ENCODE data around the gene RERE.
A peak's percentile ranks its signal among the peaks of the same experiment; 100 is the strongest.

Gene RERE

DNA sequence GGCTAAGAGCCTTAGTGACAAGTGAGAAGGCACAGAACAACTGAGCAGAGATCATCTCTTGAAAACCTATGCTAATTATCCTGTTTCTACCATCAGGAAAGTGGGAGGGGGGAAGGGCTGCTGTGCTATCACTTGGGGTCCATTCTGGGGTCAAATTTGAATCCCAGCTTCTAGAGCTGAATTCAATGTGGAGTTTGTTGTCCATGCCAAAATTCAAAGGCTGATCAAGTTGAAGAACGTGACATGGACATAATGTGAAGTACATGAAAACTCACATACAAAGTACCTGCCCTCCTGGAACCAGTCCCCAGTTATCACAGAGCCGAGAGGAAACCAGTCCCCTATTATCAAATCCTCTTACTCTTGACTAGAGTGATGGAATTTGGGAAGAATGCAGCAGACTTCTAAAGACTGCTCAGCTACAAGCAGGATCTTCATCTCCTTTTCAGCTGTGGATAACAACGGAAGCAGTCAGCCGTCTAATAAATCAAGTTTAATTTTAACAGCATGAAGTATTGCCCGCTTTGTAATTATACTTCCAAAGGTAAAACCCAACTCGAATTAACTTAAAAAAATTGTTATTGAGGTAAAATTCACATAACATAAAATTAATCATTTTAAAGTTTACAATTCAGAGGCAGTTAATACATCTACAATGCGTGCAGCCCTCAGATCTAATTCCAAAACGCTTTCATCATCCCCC, 421.2 kb downstream of the RERE start:
- DNase-seq (ENCODE audit: insufficient read length): no peak
- no peak for TF ChIP-seq POLR2A (IDR thresholded peaks at IDR 0.05; ENCODE audit: low read depth, low read length)
- FAIRE-seq: peak; percentile 58

DNA sequence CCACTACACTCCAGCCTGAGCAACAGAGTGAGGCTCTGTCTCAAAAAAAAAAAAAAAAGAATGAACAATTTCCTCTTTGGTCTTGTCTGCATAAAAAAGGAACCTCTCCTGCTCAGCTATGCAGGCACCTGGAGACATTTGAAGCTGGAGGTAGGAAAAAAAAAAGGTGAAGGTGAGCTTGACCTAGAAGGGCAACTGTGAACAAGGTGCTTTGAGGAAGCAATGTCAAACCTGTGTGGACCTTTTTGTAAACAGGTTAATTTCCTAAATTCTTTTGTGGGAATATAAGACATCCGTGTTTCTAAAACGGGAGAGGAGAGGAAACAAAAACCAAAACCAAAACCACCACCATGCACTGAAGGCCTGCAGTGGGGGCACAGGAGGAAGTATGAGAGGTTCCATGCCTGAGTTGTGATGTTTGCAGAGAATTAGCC, 422.0 kb downstream of the RERE start:
- FAIRE-seq (no peak), DNase-seq (ENCODE audit: insufficient read length) (no peak)
- TF ChIP-seq POLR2A (IDR thresholded peaks at IDR 0.05; ENCODE audit: low read depth, low read length): no peak
- TF ChIP-seq POLR2AphosphoS5 (IDR thresholded peaks at IDR 0.05; ENCODE audit: low read depth, low read length): no peak
- no peak for TF ChIP-seq TAF1 (IDR thresholded peaks at IDR 0.05; ENCODE audit: borderline replicate concordance, low read depth, low read length)

DNA sequence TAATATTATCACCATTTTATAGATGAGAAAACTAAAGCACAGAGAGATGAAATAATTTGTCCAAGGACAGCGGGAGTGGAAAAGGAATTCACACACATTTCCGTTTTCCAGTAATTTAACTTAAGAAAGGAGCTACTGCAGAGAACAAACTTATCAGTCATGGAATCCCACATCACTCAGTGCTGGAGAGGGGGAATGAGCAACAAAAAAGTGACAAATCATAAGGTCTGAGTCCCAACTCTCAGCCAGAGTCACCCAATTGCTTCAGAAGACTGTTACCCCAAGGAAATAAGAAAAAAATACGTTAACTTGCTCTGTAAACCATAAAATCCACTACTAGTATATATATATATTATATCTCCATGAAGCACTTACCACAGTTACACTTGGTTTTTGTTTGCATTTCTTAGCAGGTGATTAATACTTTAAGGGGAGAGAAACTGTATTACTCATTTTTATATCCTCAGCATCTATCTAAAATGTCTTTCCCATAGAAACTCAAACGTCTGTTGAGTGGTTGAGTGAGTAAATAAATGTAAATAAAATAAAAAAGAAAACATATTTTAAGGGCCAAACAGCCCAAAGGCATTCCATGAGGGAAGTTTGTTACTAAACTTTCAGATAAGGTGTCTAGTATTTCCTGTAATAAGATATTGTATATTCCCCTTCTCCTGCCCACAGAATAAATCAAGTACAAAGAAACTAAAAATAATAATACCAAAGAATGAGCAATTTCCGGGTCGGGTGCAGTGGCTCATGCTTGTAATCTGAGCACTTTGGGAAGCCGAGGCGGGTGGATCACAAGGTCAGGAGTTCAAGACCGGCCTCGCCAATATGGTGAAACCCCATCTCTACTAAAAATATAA, 422.8 kb downstream of the RERE start:
- no peak for DNase-seq (ENCODE audit: insufficient read length)

DNA sequence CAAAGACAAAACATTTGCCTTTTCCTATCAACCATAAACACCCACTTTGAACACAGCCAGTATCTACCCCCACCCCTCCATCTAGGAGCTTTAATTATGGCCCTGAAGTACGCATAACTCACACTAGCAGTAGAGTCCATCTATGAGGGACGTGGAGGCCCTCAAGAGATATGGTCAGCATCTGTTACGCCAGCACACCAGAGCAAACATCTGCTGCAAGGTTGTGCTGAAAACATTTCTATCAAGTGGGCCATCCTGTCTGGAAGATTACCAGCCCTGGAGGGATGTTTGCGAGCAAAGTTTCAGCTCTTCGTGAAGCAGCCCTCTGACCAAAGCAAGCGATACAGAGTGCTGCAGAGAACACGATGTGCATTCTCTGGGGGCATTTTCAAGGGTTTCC, 424.9 kb downstream of the RERE start:
- DNase-seq (ENCODE audit: insufficient read length) (no peak), FAIRE-seq (no peak)
- TF ChIP-seq TAF1 (IDR thresholded peaks at IDR 0.05; ENCODE audit: borderline replicate concordance, low read depth, low read length) (no peak), POLR2A (IDR thresholded peaks at IDR 0.05; ENCODE audit: low read depth, low read length) (no peak), POLR2AphosphoS5 (IDR thresholded peaks at IDR 0.05; ENCODE audit: low read depth, low read length) (no peak)

More for the DNA sequence above, 422.8 kb downstream of the RERE start:
- TF ChIP-seq POLR2A (IDR thresholded peaks at IDR 0.05; ENCODE audit: low read depth, low read length): no peak
- TF ChIP-seq POLR2AphosphoS5 (IDR thresholded peaks at IDR 0.05; ENCODE audit: low read depth, low read length): no peak
- TF ChIP-seq TAF1 (IDR thresholded peaks at IDR 0.05; ENCODE audit: borderline replicate concordance, low read depth, low read length): no peak
- no peak for FAIRE-seq

DNA sequence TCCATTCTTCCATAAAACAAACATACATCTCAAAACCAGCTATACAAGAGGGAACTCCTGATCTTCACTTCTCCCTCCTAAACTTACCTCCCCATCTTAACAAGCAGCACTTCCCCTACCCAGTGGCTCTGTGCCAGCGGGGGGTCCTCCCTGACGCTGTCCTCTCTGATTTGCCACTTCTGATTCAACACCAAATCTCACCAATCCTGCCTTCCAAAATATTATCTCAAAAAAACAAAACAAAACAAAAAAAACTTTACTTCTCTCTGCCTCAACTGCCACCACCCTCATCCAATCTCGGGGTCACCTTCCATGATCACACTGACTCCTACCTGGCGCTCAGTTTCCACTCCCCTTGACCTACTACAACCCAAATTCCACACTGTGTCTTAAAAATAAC, 426.7 kb downstream of the RERE start:
- no peak for FAIRE-seq
- no peak for DNase-seq (ENCODE audit: insufficient read length)
- TF ChIP-seq TAF1 (IDR thresholded peaks at IDR 0.05; ENCODE audit: borderline replicate concordance, low read depth, low read length) (no peak), POLR2AphosphoS5 (IDR thresholded peaks at IDR 0.05; ENCODE audit: low read depth, low read length) (no peak), POLR2A (IDR thresholded peaks at IDR 0.05; ENCODE audit: low read depth, low read length) (no peak)

DNA sequence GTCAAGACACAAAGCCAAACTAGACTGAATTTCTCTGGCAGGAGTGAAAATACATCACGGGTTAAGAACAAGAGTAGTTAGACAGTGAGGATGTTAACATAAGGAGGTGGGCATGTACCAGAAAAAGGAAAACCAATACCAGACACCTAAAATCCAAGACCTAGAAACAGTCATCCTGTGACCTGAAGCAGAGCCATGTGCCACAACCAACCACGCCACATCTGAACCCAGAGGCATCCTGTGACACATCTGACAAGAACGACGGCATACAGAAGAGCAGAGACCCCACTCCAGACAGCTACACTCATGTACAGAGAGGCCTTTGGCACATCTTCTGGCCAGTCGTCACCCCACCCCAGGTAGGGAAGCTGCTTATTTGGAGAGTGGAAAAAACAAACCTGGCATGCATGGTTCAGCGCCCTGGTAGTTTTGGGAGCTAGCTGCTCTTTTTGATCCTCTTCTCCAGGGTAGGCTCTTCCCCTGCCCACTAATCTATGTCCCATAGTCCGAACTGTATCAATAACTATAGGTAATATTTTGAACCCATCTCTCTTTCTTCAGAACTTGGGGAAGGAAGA, 427.4 kb downstream of the RERE start:
- no peak for TF ChIP-seq POLR2AphosphoS5 (IDR thresholded peaks at IDR 0.05; ENCODE audit: low read depth, low read length)
- no peak for TF ChIP-seq TAF1 (IDR thresholded peaks at IDR 0.05; ENCODE audit: borderline replicate concordance, low read depth, low read length)
- FAIRE-seq (no peak), DNase-seq (ENCODE audit: insufficient read length) (no peak)

DNA sequence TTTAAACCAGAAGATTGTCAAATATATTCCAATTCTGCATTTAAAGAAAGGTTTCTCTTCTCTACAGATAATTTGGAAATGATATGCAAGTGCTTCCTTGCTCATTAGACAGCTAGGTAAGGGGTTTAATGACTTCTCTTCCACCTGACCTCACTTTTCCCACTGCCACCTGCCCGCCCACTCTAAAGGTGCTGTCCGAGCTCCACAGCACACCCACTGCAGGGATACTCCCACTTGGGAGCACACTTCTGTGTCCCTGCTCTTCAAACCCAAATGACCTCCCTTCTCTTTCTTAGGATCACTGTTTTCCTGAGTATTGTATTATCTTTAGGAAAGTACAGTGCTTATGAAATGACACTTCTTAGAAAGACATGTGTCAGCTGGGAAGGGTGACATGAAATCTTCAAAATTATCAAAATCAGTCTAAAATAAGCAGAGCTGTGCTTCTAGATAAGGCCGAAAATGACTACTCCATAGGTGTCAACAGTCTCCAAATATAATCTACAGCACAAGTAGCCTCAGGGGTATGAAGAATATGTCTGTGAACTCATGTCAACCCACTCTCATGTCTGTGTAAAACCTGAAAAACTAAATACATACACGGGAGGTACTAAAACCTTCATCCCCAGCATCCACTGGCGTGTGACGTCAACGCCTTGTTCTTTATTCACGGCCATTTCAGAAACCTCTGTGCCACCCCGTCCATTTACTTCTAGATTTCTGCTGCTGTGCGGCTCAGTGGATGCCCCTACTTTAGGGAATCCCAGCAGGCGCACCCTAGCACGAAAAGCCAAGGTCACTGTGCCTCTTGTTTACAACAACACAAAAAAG, 428.5 kb downstream of the RERE start:
- no peak for TF ChIP-seq TAF1 (IDR thresholded peaks at IDR 0.05; ENCODE audit: borderline replicate concordance, low read depth, low read length)
- no peak for TF ChIP-seq POLR2AphosphoS5 (IDR thresholded peaks at IDR 0.05; ENCODE audit: low read depth, low read length)
- no peak for TF ChIP-seq POLR2A (IDR thresholded peaks at IDR 0.05; ENCODE audit: low read depth, low read length)
- DNase-seq (ENCODE audit: insufficient read length): no peak
- no peak for FAIRE-seq

DNA sequence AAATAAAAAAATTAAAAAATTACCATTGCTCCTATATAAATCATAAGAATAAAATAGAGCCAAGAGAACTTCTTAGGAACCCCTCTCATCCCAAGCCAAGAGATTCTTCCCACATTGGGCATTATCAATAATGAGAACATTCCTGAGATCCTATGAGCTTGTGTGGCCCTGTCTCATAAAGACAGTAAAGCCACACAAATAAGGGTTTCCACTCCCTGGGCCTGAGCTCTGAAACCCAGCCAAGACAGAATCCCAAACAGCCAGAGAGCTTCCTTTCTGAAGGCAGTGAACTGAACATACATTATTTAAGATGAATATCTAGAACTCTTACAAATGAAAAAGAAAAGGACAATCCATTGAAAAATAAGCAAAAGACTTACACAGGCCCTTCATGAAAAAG, 431.2 kb downstream of the RERE start:
- FAIRE-seq (no peak), DNase-seq (ENCODE audit: insufficient read length) (no peak)
- TF ChIP-seq POLR2AphosphoS5 (IDR thresholded peaks at IDR 0.05; ENCODE audit: low read depth, low read length): no peak
- TF ChIP-seq POLR2A (IDR thresholded peaks at IDR 0.05; ENCODE audit: low read depth, low read length): no peak
- no peak for TF ChIP-seq TAF1 (IDR thresholded peaks at IDR 0.05; ENCODE audit: borderline replicate concordance, low read depth, low read length)

DNA sequence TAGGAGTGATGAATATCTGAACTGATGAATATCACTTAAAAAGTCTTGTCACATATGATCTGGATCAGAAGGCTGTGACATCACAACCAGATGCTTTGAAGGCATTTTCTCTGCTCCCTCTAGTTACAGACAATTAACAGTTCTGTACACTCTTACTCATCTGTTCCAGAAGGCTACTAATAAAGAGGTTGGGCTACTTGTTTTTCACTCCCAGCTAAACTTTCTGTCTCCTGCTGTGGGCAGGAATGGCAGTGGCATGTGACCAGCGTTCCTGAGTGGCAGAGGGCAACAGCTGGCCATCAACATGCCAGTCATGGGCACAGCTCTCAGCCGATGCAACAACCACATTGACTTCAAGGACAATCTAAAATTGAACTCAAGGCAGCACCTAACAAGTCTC, 432.9 kb downstream of the RERE start:
- FAIRE-seq: peak; percentile 14
- no peak for TF ChIP-seq POLR2A (IDR thresholded peaks at IDR 0.05; ENCODE audit: low read depth, low read length)
- TF ChIP-seq POLR2AphosphoS5 (IDR thresholded peaks at IDR 0.05; ENCODE audit: low read depth, low read length): no peak
- TF ChIP-seq TAF1 (IDR thresholded peaks at IDR 0.05; ENCODE audit: borderline replicate concordance, low read depth, low read length): no peak

DNA sequence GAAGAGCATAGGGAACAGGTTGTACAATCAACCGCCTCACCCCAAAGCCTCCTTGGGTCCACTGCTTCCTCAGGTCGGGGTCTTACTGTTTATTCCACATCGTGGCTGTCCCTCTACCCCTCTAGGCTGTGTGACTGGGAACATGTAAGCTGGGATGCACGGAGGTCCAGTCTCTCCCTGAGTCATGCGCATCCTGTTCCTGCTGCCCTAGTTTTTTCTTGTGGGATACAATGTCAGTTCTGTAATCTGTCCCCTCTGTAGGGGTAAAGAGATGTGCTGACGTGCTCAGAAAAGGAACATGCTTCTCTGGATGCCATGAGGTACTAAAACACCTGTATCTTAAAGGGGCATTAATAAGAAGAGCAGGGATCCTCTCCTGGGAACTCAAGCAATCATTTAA, 433.4 kb downstream of the RERE start:
- FAIRE-seq: no peak
- TF ChIP-seq POLR2A (IDR thresholded peaks at IDR 0.05; ENCODE audit: low read depth, low read length) (no peak), TAF1 (IDR thresholded peaks at IDR 0.05; ENCODE audit: borderline replicate concordance, low read depth, low read length) (no peak), POLR2AphosphoS5 (IDR thresholded peaks at IDR 0.05; ENCODE audit: low read depth, low read length) (no peak)

More for the DNA sequence above, 432.9 kb downstream of the RERE start:
- no peak for DNase-seq (ENCODE audit: insufficient read length)

More for the DNA sequence above, 433.4 kb downstream of the RERE start:
- no peak for DNase-seq (ENCODE audit: insufficient read length)
